Left ventricle myocardium inferior (tissue), 1 donor: ENCODE data around the gene GDF7. TPM values are rescaled to one million over a fixed set of nuclear protein-coding genes. Genes with fewer than 3 reads are reported as not detected.

Source experiments
- DNase-seq: peaks from one replicate; pipeline ENCODE4 v3.0.0-alpha.2; 2020
- H3K27ac ChIP-seq: fragments of 200-600 bp; replicated peaks from 2 replicates; pipeline ENCODE4 v1.8.0; 2021
- H3K27me3 ChIP-seq: fragments of 200-600 bp; 2 replicates; pipeline ENCODE4 v1.8.0; 2021; ENCODE audit warnings: low read depth
- H3K36me3 ChIP-seq: fragments of 200-600 bp; 2 replicates; pipeline ENCODE4 v1.8.0; 2021
- H3K4me1 ChIP-seq: fragments of 200-600 bp; 2 replicates; pipeline ENCODE4 v1.8.0; 2021
- H3K4me3 ChIP-seq: fragments of 200-600 bp; 2 replicates; pipeline ENCODE4 v1.8.0; 2021; ENCODE audit warnings: mild to moderate bottlenecking, moderate library complexity
- H3K9me3 ChIP-seq: fragments of 200-600 bp; replicated peaks from 2 replicates; pipeline ENCODE4 v1.8.0; 2021
- CTCF ChIP-seq: fragments of 200-600 bp; IDR thresholded peaks from 2 replicates; pipeline ENCODE4 v1.8.0; 2021; ENCODE audit warnings: antibody characterized with exemption, mild to moderate bottlenecking, borderline replicate concordance
- intact Hi-C: fragments of 100-400 bp; cut with micrococcal nuclease; formaldehyde crosslinking; loops from one replicate; pipeline ENCODE4 v1.11.0; 2022
- total RNA-seq: library from RNA; stranded (reverse); fragmentation: NEBNext Ultra II Directional; extraction: Animal tissue kit (Norgen Biotek cat#: 25700); gene quantifications from one replicate; pipeline ENCODE4 v1.2.1, GENCODE V29; 2021
- donor health status: DM: no; HTN: yes; CAD: no; lungs with severe emphysema.

GDF7 gene
- total RNA-seq, 1 donor from 2014 or later = 0.58 TPM

GRCh38 chr2:20662308-20662937 lies 4.5 kb upstream of the GDF7 start:
- DNase-seq = no peak
- Histone ChIP-seq H3K4me3 (no peak overlapping the region), H3K9me3 (no peaks in the 10 kb centered on the region), H3K4me1 (peaks cover 21% of the 10 kb centered on the region), H3K36me3 (no peaks in the 10 kb centered on the region), H3K27me3 (peaks cover 94% of the 10 kb centered on the region), H3K27ac (no peak overlapping the region)
- intact Hi-C loops = no loop called here
- no peak for TF ChIP-seq CTCF

GRCh38 chr2:20663196-20664070 lies 3.5 kb upstream of the GDF7 start:
- Histone ChIP-seq H3K36me3 (no peaks in the 10 kb centered on the region), H3K27ac (no peak overlapping the region), H3K4me1 (peaks cover 29% of the 10 kb centered on the region), H3K27me3 (peaks cover 95% of the 10 kb centered on the region), H3K9me3 (no peaks in the 10 kb centered on the region), H3K4me3 (no peak overlapping the region)
- intact Hi-C loops = no loop called here
- no peak for TF ChIP-seq CTCF
- DNase-seq = no peak

- Histone ChIP-seq H3K27me3 (peaks cover 97% of the 10 kb centered on the region), H3K4me3 (no peak overlapping the region), H3K9me3 (no peaks in the 10 kb centered on the region), H3K4me1 (peaks cover 30% of the 10 kb centered on the region), H3K27ac (no peak overlapping the region), H3K36me3 (no peaks in the 10 kb centered on the region)
- no peak for DNase-seq
- no peak for TF ChIP-seq CTCF
- intact Hi-C loops = no loop called here
Observed at GRCh38 chr2:20664071-20664390, 2.9 kb upstream of the GDF7 start.

- no peaks in the 10 kb centered on the region for H3K36me3 ChIP-seq
- no peak for TF ChIP-seq CTCF
- H3K27me3 ChIP-seq = peaks cover 97% of the 10 kb centered on the region
- H3K9me3 ChIP-seq = no peaks in the 10 kb centered on the region
- intact Hi-C loops = no loop called here
- DNase-seq = no peak
- H3K27ac ChIP-seq = no peak overlapping the region
- peaks cover 36% of the 10 kb centered on the region for H3K4me1 ChIP-seq
- H3K4me3 ChIP-seq = no peak overlapping the region
Observed at GRCh38 chr2:20664431-20665242, 2.3 kb upstream of the GDF7 start.

- no peaks in the 10 kb centered on the region for H3K9me3 ChIP-seq
- H3K27me3 ChIP-seq = peaks cover 97% of the 10 kb centered on the region
- H3K4me3 ChIP-seq = peak overlapping the region; percentile 67
- no peaks in the 10 kb centered on the region for H3K36me3 ChIP-seq
- H3K4me1 ChIP-seq = peaks cover 44% of the 10 kb centered on the region
- no peak for DNase-seq
- no peak overlapping the region for H3K27ac ChIP-seq
- no peak for TF ChIP-seq CTCF
- intact Hi-C loops = no loop called here
Observed at GRCh38 chr2:20665243-20666004, 1.5 kb upstream of the GDF7 start.
